ENCODE results near the gene ZFPM1.

The ZFPM1 gene

DNA sequence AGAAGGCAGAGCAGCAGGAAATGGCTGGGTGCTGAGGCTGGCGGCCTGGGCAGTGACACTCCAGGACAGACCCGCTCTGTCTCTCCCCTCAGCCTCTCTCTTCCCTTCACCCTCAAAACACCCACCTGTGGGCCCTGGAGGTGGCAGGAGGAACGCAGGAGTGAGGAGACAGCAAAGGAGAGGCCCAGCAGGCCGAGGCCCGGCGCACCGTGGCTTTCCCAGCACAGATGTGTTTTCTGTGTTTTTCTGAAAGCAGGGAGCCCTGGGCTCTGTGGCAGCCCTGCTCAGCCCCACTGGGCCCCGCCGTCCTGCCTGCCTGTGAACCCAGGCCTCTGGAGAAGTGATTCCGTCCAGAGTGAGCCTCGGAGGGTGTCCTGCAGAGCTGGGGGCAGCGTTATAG, 39.8 kb upstream of the ZFPM1 start:
- H3K4me3 ChIP-seq (ENCODE audit: low read length): no peak overlapping the region
- TF ChIP-seq ZNF274 (IDR thresholded peaks at IDR 0.05; ENCODE audit: low read depth, low read length): no peak

- no peak for TF ChIP-seq ZNF274 (IDR thresholded peaks at IDR 0.05; ENCODE audit: low read depth, low read length)
- no peak overlapping the region for H3K4me3 ChIP-seq (ENCODE audit: low read length)
Measured at GRCh38 chr16:88413631-88414030, 39.4 kb upstream of the ZFPM1 start.

DNA sequence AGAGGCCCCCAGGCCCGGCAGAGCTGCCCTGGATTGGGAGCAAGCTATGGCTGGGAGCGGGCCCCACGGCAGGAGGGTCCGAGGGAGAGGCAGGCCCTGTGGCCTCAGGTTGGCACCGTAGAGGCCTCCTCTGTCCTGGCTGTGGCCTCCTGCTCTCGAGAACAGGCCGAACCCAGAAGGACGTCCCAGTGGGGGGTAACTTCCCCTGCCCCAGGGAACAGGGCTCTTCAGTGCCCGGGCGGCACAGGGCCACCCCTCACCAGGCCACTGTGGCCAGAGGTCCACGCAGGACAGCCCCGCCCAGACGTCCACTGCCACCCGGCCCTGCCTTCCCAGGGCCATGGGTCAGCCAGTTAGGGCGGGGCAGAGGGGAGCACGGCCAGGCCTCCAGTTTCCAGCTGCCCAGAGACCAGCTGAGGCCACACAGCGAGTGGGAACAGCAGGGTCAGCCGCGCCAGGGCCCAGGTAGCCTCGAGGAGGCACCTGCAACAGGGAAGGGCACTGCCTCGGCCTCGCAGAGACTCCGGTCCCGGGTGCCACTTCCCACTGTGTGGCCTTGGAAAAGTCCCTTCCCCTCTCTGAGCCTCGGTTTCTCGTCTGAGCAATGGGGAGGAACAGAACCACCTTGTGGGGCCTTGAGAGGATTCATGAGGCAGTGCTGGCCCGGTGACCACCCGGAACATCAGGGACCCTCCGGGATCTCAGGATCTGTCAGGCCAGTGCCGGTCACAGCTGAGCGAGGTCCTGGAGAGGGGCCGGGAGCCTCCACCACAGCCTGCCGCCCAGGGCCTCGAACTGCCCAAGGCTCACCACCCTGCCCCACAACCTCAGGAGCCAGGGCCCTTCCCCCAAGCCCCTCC, 38.3 kb upstream of the ZFPM1 start:
- no peak overlapping the region for H3K4me3 ChIP-seq (ENCODE audit: low read length)
- TF ChIP-seq ZNF274 (IDR thresholded peaks at IDR 0.05; ENCODE audit: low read depth, low read length): no peak

DNA sequence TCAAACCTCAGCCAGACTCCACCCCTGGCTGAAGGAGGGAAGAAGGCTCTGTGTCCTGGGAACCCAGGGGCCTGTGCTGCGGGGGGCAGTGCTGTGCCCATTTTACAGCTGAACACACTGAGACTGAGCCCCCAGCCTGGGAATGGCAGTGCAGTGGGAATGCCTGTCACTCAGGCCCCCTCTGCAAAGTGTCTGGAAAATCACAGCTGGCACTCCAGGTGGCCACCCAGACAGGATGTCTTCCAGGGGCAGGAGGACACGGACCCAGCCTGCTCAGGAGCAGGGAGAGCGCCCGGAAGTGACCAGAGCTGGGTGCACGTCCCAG, 37.7 kb upstream of the ZFPM1 start:
- TF ChIP-seq ZNF274 (IDR thresholded peaks at IDR 0.05; ENCODE audit: low read depth, low read length): no peak
- H3K4me3 ChIP-seq (ENCODE audit: low read length): no peak overlapping the region

- TF ChIP-seq ZNF274 (IDR thresholded peaks at IDR 0.05; ENCODE audit: low read depth, low read length): no peak
- H3K4me3 ChIP-seq (ENCODE audit: low read length): no peak overlapping the region
Measured at GRCh38 chr16:88415713-88416323, 37.3 kb upstream of the ZFPM1 start.

GRCh38 chr16:88416686-88417085, 36.4 kb upstream of the ZFPM1 start:
- H3K4me3 ChIP-seq (ENCODE audit: low read length): no peak overlapping the region
- no peak for TF ChIP-seq ZNF274 (IDR thresholded peaks at IDR 0.05; ENCODE audit: low read depth, low read length)

GRCh38 chr16:88417684-88418476, 35.2 kb upstream of the ZFPM1 start:
- TF ChIP-seq ZNF274 (IDR thresholded peaks at IDR 0.05; ENCODE audit: low read depth, low read length): no peak
- no peak overlapping the region for H3K4me3 ChIP-seq (ENCODE audit: low read length)

DNA sequence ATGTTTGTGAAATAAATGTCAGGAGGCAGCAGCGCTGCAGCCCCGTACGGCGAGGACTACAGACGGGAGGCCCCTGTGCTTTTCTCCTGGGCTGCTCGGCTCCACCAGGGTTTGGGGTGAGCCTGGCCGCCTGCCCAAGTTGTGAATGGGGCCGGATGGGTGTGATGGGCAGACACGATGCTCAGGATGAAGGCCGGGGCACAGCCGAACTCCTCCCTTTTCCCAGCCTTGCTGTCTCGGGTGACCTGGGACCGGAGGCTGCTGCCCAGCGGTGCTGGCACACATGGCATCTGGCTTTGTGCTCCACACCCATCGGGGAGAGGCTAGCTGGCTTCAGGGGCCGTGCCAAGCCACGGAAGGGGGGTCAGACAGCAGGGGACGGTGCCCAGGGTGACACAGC, 34.2 kb upstream of the ZFPM1 start:
- H3K4me3 ChIP-seq (ENCODE audit: low read length): no peak overlapping the region
- TF ChIP-seq ZNF274 (IDR thresholded peaks at IDR 0.05; ENCODE audit: low read depth, low read length): no peak

GRCh38 chr16:88419790-88420189, 33.3 kb upstream of the ZFPM1 start:
- no peak overlapping the region for H3K4me3 ChIP-seq (ENCODE audit: low read length)
- TF ChIP-seq ZNF274 (IDR thresholded peaks at IDR 0.05; ENCODE audit: low read depth, low read length): no peak

GRCh38 chr16:88420496-88420895, 32.6 kb upstream of the ZFPM1 start:
- no peak overlapping the region for H3K4me3 ChIP-seq (ENCODE audit: low read length)
- no peak for TF ChIP-seq ZNF274 (IDR thresholded peaks at IDR 0.05; ENCODE audit: low read depth, low read length)

- no peak for TF ChIP-seq ZNF274 (IDR thresholded peaks at IDR 0.05; ENCODE audit: low read depth, low read length)
- H3K4me3 ChIP-seq (ENCODE audit: low read length): no peak overlapping the region
Measured at GRCh38 chr16:88421301-88421700, 31.8 kb upstream of the ZFPM1 start.

DNA sequence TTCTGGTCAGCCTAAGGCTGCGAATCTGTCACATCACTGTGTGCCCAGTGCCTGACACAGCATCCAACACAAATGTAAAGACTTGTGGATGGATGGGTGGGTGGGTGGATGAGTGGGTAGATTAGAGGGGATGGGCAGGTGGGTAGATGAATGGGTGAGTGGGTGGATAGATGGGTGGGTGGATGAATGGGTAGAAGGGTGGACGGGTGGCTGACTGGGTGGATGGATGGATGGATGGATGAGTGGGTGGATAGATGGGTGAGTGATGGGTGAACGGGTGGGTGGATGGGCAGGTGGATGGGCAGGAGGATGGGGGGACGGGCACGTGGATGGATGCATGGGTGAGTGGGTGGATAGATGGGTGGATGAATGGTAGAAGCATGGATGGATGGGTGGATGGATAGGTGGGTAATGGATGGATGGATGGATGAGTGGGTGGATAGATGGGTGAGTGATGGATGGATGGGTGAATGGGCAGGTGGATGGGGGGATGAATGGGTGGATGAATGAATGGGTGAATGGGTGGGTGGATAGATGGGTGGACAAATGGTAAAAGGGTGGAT, 31.1 kb upstream of the ZFPM1 start:
- no peak overlapping the region for H3K4me3 ChIP-seq (ENCODE audit: low read length)
- no peak for TF ChIP-seq ZNF274 (IDR thresholded peaks at IDR 0.05; ENCODE audit: low read depth, low read length)

- no peak overlapping the region for H3K4me3 ChIP-seq (ENCODE audit: low read length)
- TF ChIP-seq ZNF274 (IDR thresholded peaks at IDR 0.05; ENCODE audit: low read depth, low read length): no peak
Measured at GRCh38 chr16:88422733-88423447, 30.2 kb upstream of the ZFPM1 start.

GRCh38 chr16:88423448-88423850, 29.6 kb upstream of the ZFPM1 start:
- H3K4me3 ChIP-seq (ENCODE audit: low read length): no peak overlapping the region
- TF ChIP-seq ZNF274 (IDR thresholded peaks at IDR 0.05; ENCODE audit: low read depth, low read length): no peak
